GM21367 (cell line): Measurements from ENCODE around the gene MEF2C.

ENCODE experiments used
- ATAC-seq: cut with Tn5 transposase; IDR thresholded peaks from one replicate; pipeline ENCODE4 v1.9.1; 2021; ENCODE audit not compliant: unreplicated experiment

MEF2C gene

DNA sequence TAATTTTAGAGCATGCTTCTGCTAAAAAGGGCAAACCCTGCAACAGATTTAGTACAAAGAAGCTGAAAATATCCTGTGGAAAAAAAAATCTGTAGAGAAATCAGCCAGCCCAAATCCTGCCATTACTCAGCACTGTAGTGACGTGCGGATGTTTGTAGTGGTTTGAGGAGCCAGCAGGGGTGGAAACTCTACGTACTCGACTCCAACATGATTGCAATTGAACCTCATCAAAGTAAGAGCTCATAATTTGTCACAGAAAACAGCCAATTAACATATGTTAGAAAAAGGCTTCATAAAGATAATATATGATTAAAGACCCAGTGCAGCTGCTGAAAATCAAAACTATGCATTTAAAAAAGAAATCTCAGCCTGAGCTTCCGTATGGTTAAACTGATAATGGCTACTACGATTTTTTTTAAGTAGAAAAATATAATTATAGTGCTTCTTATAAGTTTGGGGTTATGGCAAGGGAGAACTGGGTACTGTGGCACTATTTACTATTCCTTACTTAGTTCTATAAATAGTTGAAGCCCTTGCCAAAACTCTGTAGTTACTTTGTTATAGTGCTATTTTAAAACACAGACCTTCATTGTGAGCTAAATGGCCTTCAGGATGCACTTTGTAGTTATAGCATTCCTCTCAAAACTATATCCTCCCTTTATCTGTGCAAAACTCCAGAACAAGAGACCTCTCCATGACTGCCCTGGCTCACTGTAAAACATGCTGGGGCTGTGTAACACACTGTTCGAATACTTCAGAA lies 49.4 kb downstream of the MEF2C start:
- ATAC-seq = peak; percentile 30

DNA sequence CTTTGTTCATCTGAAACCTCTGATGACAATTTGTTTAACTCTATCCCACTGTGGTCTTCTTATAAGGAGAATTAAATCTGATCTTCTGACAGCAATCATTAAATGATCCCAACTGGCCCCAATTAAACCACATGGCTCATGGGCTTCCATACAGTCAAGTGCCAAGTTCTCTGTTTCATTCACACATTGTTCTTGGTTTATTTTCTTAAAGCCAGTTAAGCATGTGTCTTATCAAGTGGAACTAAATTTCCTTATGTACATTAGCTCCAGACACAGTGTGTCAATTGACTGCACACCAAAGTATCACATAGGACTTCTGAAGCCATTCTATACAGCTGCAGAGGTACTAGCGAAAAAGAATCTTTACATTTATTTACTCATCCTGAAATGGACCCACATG lies 51.2 kb downstream of the MEF2C start:
- no peak for ATAC-seq

DNA sequence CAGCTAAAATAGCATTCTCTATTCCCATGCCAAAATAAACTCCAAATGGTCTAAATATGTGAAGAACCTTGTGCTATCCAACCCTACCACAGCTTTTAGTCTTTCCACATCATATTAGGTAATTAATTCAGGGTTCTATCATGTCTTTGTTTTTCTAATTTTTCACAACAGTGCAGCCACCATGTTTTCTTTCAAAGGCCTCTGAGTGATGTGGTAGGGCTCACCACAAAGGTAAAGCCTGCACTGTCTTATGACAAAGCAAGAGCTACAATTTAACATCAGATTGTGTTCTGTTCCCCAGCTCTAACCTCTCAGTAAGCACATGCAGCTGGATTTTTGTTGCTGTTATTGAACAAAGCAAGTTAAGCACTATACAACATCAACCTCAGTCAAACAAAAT lies 52.4 kb downstream of the MEF2C start:
- no peak for ATAC-seq

DNA sequence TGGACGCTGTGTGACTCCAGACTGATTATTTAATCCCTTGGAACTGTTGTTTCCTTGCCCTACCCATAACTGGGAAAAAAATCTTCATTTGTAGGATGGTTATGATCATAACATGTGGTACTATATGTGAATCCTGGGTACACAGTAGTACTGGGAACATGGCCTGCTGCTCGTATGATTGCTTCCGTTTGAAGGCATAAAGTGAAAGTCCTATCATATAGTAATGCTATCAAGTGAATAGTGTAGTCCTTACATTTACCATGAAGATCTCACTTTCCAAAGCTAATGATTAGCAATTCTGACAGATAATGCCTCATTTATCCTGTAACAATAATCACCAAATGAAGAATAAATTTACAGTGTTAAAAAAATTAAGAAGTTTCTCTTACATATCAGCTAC lies 53.2 kb downstream of the MEF2C start:
- no peak for ATAC-seq

DNA sequence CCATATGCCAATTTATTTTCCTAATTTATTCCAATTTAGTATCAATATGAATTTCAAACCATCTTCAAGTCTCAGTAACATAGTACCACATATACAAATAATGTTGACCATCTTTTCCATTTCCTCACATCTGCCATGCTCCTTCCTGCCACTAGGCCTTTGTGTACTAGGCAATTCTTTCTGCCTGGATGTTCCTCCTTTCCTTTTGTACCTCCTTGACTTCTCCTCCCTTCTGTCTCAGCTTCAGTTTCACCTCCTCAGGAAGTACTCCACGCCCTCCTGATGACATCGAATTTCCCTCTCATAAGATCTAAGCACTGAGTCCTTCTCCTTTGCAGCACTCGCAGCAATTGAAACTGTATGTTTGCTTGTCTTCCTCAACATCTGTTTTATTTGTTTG lies 53.9 kb downstream of the MEF2C start:
- ATAC-seq = no peak

DNA sequence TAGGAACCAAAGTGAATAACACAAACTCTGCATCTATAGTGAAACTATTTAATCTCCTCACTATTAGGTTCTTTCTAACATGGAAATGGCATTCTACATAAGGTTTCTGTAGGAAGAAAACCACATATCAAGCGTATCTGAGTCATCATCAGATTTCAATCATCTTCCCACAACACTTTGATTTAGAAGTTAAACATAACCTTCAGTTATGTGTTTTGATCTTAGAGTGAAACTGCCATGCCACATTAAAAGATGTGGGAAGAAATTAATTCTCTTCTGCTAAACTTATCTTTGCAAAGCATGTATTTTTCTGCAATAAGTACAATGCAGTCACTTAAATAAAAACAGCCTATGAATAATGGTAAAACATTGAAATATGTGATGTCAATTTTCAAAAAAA lies 55.0 kb downstream of the MEF2C start:
- no peak for ATAC-seq

DNA sequence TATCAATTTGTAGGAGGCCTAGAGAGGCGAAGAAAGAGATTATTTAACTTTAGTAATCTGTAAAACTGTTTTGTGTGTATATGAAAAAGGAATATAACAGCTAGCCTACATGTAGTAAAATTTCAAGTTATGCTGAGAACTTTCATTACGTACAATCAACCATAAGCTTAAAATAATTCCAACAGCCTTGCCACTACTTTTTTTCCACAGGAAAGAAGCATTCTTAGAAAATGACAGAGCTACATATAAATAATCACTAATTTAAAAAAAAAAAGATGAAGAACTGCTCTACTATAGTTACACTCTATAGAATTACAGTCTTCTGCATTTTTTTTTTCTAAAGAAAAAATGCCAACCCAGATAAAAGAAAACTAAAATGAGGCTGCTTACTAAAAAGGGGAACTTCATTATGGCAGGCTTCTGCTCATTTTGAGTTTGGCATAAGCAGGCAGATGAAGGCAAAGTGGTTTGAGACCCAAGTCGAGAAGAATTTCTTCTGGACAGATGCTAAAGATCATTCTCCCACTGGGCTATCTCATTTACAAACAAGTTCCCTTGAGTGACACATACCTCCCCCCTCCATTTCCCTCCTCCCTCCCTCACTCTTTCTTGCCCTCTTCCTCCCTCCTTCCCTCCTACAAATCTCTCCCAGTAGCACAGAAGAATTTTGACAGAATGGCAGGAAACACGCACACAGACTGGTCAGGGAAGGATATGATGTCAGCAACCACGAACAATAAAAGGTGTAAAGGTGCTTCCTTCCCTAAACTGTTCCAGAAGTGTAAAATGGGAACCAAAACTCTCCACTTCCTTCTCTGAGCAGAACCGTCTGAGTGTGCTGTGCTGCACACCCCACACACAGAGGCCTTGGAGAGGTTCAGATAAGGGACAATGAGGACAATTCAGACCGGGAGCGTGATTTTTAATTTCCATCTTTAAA lies 56.1 kb downstream of the MEF2C start:
- ATAC-seq = peak; percentile 60

DNA sequence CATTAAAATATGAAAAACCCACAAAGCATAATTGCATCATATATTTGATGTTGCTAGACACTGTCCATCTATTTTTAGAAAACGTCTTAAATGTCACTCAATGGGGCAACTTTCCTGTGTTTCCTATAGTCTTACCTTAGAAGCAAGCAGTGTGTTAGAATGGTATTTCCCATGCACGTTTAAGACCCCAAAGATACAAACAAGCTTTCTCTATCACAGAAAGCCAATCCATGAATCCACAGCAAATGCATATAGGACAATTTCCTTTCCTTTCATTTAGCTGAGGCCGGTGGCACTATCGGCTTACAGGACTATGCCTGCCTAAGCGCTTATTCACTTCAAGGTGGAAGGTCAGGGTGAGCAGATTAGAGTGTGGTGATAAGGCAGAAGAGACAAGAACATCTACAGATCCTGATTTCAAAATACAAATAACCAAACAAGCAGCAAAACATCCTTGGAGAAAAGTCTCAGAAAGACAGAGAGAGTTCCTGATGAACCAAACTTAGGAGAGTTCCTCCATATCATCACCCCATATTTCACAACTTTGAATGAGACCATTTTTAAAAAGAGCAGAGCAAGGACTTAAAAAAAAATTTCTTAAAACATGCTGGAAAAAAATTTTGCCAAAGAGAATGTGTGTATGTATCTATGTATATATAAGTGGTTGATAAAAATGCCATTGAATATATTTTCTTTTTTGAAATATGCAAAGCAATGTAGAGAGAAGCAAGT lies 57.2 kb downstream of the MEF2C start:
- no peak for ATAC-seq

DNA sequence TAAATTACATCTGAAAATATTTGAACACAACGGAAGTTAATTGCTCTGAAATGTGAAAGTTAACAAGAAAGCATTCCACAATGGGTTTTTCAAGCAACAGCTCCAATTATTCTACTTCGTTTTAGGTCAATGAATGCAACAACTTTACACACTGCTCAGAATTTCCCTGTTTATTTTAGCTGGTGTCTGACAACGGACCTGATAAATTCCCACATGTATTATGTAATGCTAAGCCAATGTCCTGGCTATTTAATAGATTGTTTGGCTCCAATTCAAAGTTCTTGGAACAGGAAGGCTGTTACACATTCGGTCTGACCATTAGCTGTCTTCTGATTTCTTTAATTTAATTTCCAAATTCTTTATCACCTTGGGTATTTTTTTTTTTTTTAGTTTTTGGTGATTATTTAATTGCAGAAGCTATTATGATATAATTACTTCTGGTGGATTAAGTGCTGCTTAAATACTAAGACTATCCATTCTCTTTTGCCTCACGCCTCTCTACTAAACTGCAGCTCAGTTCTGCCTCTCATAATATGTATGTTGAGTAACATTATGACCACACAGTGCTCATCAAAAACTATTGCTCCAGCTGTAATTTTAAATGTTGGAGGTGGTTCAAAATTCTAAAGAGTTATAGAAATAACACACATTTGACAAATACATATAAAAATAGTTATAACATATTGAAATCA lies 57.9 kb downstream of the MEF2C start:
- ATAC-seq = no peak

DNA sequence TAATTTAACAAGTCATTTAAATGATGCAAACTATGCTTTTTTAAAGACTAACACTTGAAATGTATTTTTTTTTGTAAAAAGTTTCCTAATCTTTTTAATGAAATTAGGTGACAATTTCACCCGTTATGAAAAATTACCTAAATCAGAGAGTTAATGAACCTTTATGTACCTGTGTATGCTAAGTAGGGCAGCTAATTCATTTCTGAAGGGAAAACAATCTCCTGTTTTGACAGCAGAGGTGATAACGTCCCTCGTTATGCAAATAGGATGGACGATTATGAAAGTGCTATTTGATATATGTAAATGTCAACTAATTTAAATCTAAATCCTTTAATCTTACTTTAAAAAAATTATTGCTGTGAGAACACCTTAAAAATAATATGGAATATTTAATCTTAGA lies 58.8 kb downstream of the MEF2C start:
- ATAC-seq = no peak

DNA sequence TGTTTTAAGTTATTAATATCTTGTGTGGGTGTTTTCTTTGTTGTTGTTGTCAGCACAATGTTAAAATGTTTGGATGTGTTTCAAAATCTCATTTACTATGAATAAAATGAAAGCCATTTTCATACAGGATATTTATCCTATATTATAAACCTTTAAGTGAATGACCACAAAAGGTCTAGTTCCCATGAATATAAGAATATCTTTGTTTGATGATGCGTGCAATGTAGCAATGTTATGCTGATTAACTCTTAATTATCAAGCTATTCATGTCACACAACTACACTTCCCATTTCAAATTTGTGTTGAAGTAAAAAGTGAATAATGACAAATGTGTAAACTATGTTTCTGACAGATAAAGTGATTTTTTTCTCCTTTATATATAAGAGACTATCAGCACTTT lies 59.8 kb downstream of the MEF2C start:
- no peak for ATAC-seq

DNA sequence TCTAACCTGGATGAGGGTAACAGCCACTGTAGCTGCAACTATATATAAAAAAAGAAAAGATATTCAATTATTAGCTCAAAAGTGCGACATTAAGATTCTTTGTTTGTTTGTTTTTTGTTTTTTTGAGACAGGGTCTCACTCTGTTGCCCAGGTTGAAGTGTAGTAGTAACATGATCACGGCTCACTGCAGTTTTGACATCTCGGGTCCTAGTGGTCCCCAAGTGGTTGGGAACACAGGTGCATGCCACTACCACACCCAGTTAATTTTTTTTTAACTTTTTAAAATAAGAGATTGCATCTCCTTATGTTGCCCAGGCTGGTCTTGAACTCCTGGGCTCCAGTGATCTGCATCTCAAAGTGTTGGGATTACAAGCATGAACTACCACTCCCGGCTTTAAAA lies 61.8 kb downstream of the MEF2C start:
- peak; percentile 33 for ATAC-seq

DNA sequence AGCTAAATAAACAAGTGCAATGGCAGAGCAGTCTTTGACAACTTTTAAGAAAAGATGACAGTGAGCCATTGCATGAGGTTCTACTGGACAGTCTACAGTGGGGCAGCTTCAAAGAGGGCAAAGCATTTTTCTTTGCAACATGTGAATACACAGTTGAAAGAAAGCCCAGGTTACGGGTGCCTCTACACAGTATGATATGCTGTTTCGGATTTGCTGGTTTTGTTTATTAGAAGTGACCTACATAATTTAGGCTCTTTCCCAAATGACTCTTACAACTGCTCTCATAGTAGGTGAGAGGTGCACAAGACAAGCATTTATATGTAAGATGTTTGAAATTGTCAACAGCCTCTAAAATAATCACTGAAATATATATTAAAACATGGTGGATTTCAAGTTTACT lies 62.4 kb downstream of the MEF2C start:
- no peak for ATAC-seq

DNA sequence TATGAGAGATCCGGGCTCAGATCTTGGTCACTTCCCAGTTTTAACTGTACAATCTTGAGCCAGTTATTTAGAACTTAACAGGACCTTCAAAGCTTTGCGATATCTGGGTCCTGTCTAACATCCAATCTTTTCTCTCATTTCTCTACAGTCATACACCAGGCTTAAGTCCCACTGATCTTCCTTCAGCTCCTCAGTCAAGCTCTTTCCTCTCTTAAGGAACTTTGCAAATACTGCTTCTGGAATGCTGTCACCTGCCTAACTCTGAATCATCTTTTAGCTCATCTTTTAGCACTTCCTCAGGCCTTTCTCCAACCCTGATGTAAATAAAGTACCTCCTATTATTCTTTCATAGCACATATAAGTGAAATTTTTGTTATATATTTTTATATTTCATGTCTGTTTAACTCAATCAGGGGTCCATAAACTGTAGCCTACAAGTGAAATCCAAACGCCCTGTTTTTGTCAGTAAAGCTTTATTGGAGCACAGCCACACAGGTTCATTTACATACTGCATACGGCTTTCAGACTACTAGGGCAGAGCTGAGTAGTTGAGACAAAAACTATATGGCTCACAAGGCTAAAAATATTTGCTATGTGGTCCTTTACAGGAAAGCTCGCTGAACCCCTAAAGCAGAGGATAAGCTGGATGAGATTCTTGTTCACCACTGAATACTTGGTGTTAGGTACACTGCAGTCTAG lies 63.5 kb downstream of the MEF2C start:
- no peak for ATAC-seq

DNA sequence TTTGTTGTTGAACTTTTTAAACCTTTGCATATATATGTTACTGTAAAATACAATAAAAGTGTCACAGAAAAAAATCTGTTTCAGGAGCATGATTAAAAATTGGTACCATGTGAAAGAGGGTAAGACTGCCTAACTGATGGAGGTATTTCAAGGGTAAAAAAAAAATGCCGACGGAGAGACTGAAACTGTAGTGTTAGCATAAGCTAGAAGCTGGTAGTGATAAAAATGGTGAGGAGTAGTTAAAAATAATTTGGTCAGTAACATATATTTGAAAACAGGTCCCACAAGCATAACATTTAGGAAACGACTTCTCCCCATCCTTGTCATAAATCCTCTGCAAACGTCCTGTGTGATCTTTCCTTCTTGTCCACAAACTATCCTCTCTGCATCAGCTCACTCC lies 64.7 kb downstream of the MEF2C start:
- no peak for ATAC-seq

DNA sequence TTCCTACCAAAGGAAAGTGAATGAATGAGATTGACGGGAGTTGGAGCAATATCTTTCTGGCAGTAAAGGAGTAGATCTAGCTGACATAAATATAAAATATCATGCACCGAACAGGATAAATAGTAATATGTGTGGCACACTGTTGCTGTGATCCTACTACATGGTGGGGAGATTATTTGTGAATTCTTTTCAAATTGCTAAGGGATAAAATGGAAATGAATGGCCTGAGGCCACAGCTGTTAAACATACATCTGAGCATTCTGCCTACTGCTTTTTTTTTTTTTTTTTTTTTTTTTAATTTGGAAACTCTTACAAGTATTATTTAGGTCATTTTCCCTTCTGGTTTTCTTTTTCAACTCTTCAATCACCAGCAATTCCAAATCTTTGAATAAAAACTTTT lies 66.8 kb downstream of the MEF2C start:
- no peak for ATAC-seq

DNA sequence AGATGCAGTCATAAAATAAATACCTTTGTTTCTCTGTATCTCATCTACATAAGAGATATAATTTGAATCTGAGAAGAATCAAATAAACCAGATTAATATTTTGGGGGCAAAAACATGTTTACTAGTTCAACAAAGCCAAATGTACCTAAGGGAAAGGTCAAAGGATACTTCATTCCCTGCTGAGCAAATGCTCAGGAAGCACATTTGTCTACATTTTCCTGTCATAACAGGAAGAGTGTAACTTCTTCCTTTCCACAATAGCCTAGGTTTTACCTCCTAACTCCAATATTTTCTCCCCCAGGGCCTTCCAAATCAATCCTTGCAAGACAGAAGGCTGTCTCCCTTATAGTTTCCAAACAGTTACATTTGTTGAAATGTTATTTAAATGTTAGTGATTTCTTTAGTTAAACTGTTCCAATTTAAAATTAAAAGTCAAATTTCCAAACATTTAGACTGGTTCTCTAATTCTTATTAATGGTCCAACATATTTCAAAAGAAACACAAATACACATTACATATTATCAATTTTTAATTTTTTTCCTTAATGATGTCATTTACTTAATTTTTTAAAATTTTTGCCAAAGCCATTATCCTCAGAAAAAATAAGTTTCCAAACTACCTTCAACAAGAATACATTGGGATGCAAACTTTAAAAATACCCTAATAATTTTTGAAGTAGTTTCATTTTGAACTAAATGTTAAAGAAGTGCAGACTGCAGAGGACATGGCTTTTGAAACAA lies 67.8 kb downstream of the MEF2C start:
- no peak for ATAC-seq

DNA sequence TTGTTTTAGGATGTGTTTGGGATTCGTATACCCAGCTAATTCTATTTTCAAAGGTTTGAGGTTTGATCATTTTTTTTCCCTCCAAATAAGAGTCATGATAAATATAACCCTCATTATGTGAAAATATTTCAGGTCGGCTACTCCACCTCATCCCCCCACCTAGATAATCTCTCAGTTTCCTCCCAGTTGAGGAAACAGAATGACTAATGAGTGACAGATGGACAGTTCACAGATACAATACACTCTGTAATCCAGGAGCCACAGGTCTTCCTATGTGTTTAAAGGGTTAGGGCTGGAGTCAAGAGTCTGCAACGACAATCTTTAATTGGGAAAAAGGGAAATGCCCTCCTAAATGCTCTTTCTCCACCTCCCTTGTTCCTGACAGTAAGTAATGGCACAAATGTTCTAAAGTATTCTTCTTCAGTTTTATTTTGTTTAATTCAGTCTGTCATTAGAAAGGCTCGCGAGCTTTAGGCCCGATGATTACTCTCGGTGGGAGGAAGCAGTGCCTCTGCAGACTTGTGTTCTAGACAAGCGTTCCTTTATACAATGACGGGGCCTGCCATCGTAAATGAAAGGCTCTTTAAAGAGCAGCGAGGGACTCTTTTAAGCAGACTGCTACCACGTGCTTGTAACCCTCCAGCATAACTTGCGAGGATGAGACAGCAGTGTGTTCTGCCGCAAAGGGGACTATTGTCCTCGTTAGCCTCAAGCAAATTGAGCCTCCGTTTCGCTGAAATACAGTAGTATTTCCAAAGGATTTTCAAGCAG lies 69.0 kb downstream of the MEF2C start:
- ATAC-seq = no peak

DNA sequence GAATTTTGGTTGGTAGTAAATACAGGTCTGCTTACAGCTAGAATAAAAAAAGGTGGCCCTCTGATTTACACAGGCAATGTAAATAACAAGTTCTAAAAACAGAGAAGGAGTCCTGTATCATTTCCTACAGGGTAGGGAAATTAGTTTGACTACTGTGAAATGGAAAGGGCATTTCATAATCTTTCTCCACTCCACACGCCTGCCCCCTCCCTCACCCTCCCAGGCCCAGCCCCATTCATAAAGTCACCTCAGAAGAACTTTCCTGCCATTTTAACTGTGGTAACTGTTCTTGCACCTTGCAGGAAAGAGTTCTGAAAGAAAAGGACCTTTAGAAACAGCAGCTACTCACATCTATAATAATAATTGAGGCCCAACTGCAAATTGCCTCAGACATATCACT lies 69.7 kb downstream of the MEF2C start:
- ATAC-seq = no peak
